ENCODE results near the gene ITPRID2.

GRCh38 chr2:181977661-181978350 is 86.3 kb downstream of the ITPRID2 start:
- TF ChIP-seq CTCF (IDR thresholded peaks at IDR 0.05) (no peak), POLR2A (IDR thresholded peaks at IDR 0.05) (no peak)
